GM23338 (cell line): Measurements from ENCODE around the gene CTNNA3. TPM values are rescaled to one million over a fixed set of nuclear protein-coding genes. Genes with fewer than 3 reads are reported as not detected.
A peak's percentile ranks its signal among the peaks of the same experiment; 100 is the strongest.

Experiments used
- ATAC-seq: fragments of 200-7000 bp; cut with Tn5 transposase; 3 replicates; pipeline ENCODE4 v1.9.1; 2020
- DNase-seq: peaks from one replicate; pipeline ENCODE4 v3.0.0-alpha.2; 2015; ENCODE audit warnings: low spot score
- H2AFZ ChIP-seq: fragments of 200-600 bp; sonication (generic); 2 replicates; pipeline ENCODE4 v1.8.0; 2016; ENCODE audit warnings: antibody characterized with exemption, mild to moderate bottlenecking, moderate library complexity
- H3F3A ChIP-seq: fragments of 200-600 bp; sonication (generic); replicated peaks from 2 replicates; pipeline ENCODE4 v1.8.0; 2017; ENCODE audit warnings: antibody characterized with exemption, mixed run types, low read depth
- H3K27ac ChIP-seq: fragments of 200-600 bp; sonication (generic); 2 replicates; pipeline ENCODE4 v1.6.1; 2016; ENCODE audit warnings: low read depth
- H3K27me3 ChIP-seq: fragments of 200-600 bp; sonication (generic); 2 replicates; pipeline ENCODE4 v1.8.0; 2016; ENCODE audit warnings: mild to moderate bottlenecking, mixed run types, moderate library complexity; ENCODE audit not compliant: insufficient read depth
- H3K36me3 ChIP-seq: fragments of 200-600 bp; sonication (generic); 2 replicates; pipeline ENCODE4 v1.8.0; 2016; ENCODE audit warnings: mild to moderate bottlenecking; ENCODE audit not compliant: insufficient read depth
- H3K4me1 ChIP-seq: fragments of 200-600 bp; sonication (generic); 2 replicates; pipeline ENCODE4 v1.8.0; 2016; ENCODE audit warnings: mild to moderate bottlenecking, moderate library complexity; ENCODE audit not compliant: insufficient read depth
- H3K4me2 ChIP-seq: fragments of 200-600 bp; sonication (generic); 2 replicates; pipeline ENCODE4 v1.7.1; 2017; ENCODE audit warnings: mixed run types
- H3K4me3 ChIP-seq: fragments of 200-600 bp; sonication (generic); 2 replicates; pipeline ENCODE4 v1.6.1; 2016; ENCODE audit warnings: mixed run types
- H3K79me2 ChIP-seq: fragments of 200-600 bp; sonication (generic); replicated peaks from 2 replicates; pipeline ENCODE4 v1.8.0; 2017; ENCODE audit warnings: mild to moderate bottlenecking; ENCODE audit not compliant: insufficient read depth
- H3K9me2 ChIP-seq: fragments of 200-600 bp; sonication (generic); 2 replicates; pipeline ENCODE4 v1.8.0; 2017; ENCODE audit not compliant: insufficient read depth
- H4K20me1 ChIP-seq: fragments of 200-600 bp; sonication (generic); replicated peaks from 2 replicates; pipeline ENCODE4 v1.8.0; 2017; ENCODE audit warnings: mild to moderate bottlenecking; ENCODE audit not compliant: insufficient read depth
- H3K27ac Mint-ChIP-seq: 2 replicates; pipeline ENCODE4 v1.8.0; 2020; ENCODE audit warnings: inconsistent platforms, mild to moderate bottlenecking, moderate library complexity, mixed read lengths
- H3K27me3 Mint-ChIP-seq: 3 replicates; pipeline ENCODE4 v1.8.0; 2022; ENCODE audit warnings: low read depth, mild to moderate bottlenecking, moderate library complexity, mixed read lengths, inconsistent platforms; ENCODE audit not compliant: insufficient read depth, poor library complexity
- H3K36me3 Mint-ChIP-seq: 3 replicates; pipeline ENCODE4 v1.8.0; 2021; ENCODE audit warnings: low read depth, mild to moderate bottlenecking, inconsistent platforms, moderate library complexity, mixed read lengths
- H3K4me1 Mint-ChIP-seq: 3 replicates; pipeline ENCODE4 v1.8.0; 2020; ENCODE audit warnings: mild to moderate bottlenecking, inconsistent platforms, mixed read lengths
- H3K4me3 Mint-ChIP-seq: 3 replicates; pipeline ENCODE4 v1.8.0; 2021; ENCODE audit warnings: moderate library complexity, mild to moderate bottlenecking, inconsistent platforms, mixed read lengths
- H3K9me3 Mint-ChIP-seq: 3 replicates; pipeline ENCODE4 v1.8.0; 2020; ENCODE audit warnings: moderate library complexity, mild to moderate bottlenecking, inconsistent platforms, mixed read lengths
- CREB1 ChIP-seq: fragments of 250-450 bp; sonication (Bioruptor Pico); IDR thresholded peaks from 2 replicates; pipeline ENCODE4 v1.5.0; 2020; ENCODE audit warnings: low read depth, mild to moderate bottlenecking, moderate library complexity
- EZH2 ChIP-seq: fragments of 200-600 bp; sonication (generic); IDR thresholded peaks from one replicate; pipeline ENCODE4 v1.8.0; 2017; ENCODE audit warnings: antibody characterized with exemption, mild to moderate bottlenecking, low read depth; ENCODE audit not compliant: unreplicated experiment
- EZH2phosphoT487 ChIP-seq: fragments of 200-600 bp; sonication (generic); IDR thresholded peaks from one replicate; pipeline ENCODE4 v1.8.1; 2018; ENCODE audit warnings: antibody characterized with exemption; ENCODE audit not compliant: unreplicated experiment
- JUNB ChIP-seq: IDR thresholded peaks from one replicate; pipeline ENCODE4 v1.6.1; 2016; ENCODE audit warnings: antibody characterized with exemption; ENCODE audit not compliant: unreplicated experiment
- NANOG ChIP-seq: IDR thresholded peaks from 2 replicates; pipeline ENCODE4 v1.6.1; 2016; ENCODE audit warnings: antibody characterized with exemption, borderline replicate concordance
- POLR2AphosphoS5 ChIP-seq: IDR thresholded peaks from 2 replicates; pipeline ENCODE4 v1.6.1; 2016; ENCODE audit warnings: antibody characterized with exemption, low read depth
- STAT1 ChIP-seq: IDR thresholded peaks from one replicate; pipeline ENCODE4 v1.6.1; 2016; ENCODE audit warnings: antibody characterized with exemption; ENCODE audit not compliant: unreplicated experiment
- ZNF114 ChIP-seq: fragments of 250-450 bp; sonication (Bioruptor Pico); IDR thresholded peaks from 2 replicates; pipeline ENCODE4 v1.5.0; 2020; ENCODE audit warnings: mild to moderate bottlenecking, moderate library complexity
- ZNF331 ChIP-seq: fragments of 250-450 bp; sonication (Bioruptor Pico); IDR thresholded peaks from 2 replicates; pipeline ENCODE4 v1.5.0; 2020; ENCODE audit warnings: low read depth, mild to moderate bottlenecking, moderate library complexity
- polyA plus RNA-seq: library from polyadenylated mRNA; unstranded; fragments of >200 nt; fragmentation: Nextera tagmentation; extraction: Ambion mirVana; gene quantifications from 2 replicates; pipeline ENCODE4 v1.2.1, GENCODE V29; 2016
- total RNA-seq: library from RNA; depleted of rRNA; stranded (reverse); fragments of >200 nt; shearing (Covaris generic); gene quantifications from 2 replicates; pipeline ENCODE4 v1.2.3, GENCODE V29; 2014
- TF ChIP-seq, protein P1 (sequence below), 2 experiments: fragments of 200-600 bp in 1 of 2; sonication (generic) in 1 of 2; conservative IDR thresholded peaks; 2 replicates each; pipeline versions ENCODE4 v1.5.1 to v1.6.1; 2016 to 2017; ENCODE audit warnings: antibody characterized with exemption in 2 of 2, low read depth in 2 of 2, mild to moderate bottlenecking in 2 of 2, moderate library complexity in 1 of 2
- TF ChIP-seq, protein P2 (sequence below): IDR thresholded peaks from 2 replicates; pipeline ENCODE4 v1.6.1; 2016; ENCODE audit warnings: antibody characterized with exemption
- TF ChIP-seq, protein P3 (sequence below): IDR thresholded peaks from one replicate; pipeline ENCODE4 v1.6.1; 2018; ENCODE audit warnings: antibody characterized with exemption; ENCODE audit not compliant: unreplicated experiment

CTNNA3 gene
- total and polyA plus RNA-seq, 2 experiments from 2014 or later = 0.71 to 3.3 TPM

DNA sequence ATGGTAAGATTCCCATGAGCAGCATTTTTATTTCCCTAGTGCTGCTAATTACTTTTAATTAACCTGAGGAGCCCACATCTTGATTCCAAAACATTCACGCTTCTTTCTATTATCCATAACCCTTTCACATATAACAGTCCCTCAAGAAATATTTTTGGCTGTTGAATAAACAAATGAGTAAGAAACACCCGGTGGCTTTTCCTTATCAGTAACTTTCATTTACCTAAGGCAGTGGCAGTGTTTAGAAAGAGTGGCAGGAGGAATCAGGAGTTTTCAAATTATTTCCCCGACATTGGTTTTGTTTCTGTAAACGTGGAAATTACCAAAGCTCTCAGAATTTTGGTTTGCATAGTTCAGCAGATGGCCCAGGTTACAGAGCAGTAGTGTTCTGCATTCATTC is 1785.8 kb downstream of the CTNNA3 start (continued):
- TF ChIP-seq, protein P1, sequence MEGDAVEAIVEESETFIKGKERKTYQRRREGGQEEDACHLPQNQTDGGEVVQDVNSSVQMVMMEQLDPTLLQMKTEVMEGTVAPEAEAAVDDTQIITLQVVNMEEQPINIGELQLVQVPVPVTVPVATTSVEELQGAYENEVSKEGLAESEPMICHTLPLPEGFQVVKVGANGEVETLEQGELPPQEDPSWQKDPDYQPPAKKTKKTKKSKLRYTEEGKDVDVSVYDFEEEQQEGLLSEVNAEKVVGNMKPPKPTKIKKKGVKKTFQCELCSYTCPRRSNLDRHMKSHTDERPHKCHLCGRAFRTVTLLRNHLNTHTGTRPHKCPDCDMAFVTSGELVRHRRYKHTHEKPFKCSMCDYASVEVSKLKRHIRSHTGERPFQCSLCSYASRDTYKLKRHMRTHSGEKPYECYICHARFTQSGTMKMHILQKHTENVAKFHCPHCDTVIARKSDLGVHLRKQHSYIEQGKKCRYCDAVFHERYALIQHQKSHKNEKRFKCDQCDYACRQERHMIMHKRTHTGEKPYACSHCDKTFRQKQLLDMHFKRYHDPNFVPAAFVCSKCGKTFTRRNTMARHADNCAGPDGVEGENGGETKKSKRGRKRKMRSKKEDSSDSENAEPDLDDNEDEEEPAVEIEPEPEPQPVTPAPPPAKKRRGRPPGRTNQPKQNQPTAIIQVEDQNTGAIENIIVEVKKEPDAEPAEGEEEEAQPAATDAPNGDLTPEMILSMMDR (conservative IDR thresholded peaks at IDR 0.05; ENCODE audit: low read depth in 2 of 2) = no peak
- TF ChIP-seq CREB1 (CRISPR knock-in tag) (no peak), ZNF331 (CRISPR knock-in tag) (no peak), EZH2 (no peak), STAT1 (no peak), POLR2AphosphoS5 (no peak), EZH2phosphoT487 (no peak)

DNA sequence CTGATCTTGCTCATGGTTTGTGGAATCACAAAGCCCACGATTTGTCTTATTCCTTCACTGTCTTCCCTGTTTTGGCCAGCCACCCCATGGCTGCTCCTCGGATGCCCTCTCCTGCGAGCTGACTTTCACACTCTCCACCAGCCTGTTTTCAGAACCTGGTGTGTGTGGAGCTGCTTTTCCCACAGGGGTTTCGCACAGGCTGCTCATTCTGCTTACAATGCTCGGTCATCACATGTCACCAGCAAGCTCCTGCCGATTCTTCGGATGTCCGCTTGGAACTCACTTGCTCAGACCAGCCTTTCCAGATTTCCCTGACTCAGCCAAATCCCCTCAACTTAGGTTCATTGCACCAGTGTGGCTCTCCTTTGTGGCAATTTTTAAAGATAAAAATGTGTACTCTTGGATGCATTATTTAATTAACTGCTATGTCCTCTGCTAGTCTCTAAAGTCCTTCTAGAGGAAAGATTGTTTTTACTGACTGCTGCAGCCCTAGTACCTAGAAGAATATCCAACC is 1788.7 kb downstream of the CTNNA3 start:
- no peaks in the 10 kb centered on the region for H3K4me1 ChIP-seq
- no peaks in the 10 kb centered on the region for H3K27me3 ChIP-seq
- H3K27ac ChIP-seq = no peak overlapping the region
- Mint-ChIP-seq H3K36me3 (no peaks in the 10 kb centered on the region), H3K4me3 (no peak overlapping the region), H3K27ac (no peak overlapping the region), H3K9me3 (no peaks in the 10 kb centered on the region), H3K4me1 (no peaks in the 10 kb centered on the region), H3K27me3 (no peaks in the 10 kb centered on the region)
- H3K79me2 ChIP-seq = no peaks in the 10 kb centered on the region
- 0 out of 2 replicates have a peak overlapping the region, but pooled peaks have one; percentile 14 for H2AFZ ChIP-seq
- H3K9me2 ChIP-seq = 0 out of 2 replicates have a peak, but pooled peaks cover 6% of the 10 kb centered on the region
- H3K4me3 ChIP-seq = no peak overlapping the region
- ATAC-seq (no peak), DNase-seq (no peak)
- H3F3A ChIP-seq = no peaks in the 10 kb centered on the region
- H4K20me1 ChIP-seq = no peaks in the 10 kb centered on the region
- H3K4me2 ChIP-seq = no peak overlapping the region
- no peaks in the 10 kb centered on the region for H3K36me3 ChIP-seq
- TF ChIP-seq, protein P1 (conservative IDR thresholded peaks at IDR 0.05; ENCODE audit: low read depth in 2 of 2) = no peak
- TF ChIP-seq JUNB (no peak), STAT1 (no peak), NANOG (no peak), ZNF331 (CRISPR knock-in tag) (no peak), EZH2 (no peak), ZNF114 (CRISPR knock-in tag) (no peak), POLR2AphosphoS5 (no peak), EZH2phosphoT487 (no peak), CREB1 (CRISPR knock-in tag) (no peak)
- TF ChIP-seq, protein P2, sequence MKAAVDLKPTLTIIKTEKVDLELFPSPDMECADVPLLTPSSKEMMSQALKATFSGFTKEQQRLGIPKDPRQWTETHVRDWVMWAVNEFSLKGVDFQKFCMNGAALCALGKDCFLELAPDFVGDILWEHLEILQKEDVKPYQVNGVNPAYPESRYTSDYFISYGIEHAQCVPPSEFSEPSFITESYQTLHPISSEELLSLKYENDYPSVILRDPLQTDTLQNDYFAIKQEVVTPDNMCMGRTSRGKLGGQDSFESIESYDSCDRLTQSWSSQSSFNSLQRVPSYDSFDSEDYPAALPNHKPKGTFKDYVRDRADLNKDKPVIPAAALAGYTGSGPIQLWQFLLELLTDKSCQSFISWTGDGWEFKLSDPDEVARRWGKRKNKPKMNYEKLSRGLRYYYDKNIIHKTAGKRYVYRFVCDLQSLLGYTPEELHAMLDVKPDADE = no peak
- TF ChIP-seq, protein P3, sequence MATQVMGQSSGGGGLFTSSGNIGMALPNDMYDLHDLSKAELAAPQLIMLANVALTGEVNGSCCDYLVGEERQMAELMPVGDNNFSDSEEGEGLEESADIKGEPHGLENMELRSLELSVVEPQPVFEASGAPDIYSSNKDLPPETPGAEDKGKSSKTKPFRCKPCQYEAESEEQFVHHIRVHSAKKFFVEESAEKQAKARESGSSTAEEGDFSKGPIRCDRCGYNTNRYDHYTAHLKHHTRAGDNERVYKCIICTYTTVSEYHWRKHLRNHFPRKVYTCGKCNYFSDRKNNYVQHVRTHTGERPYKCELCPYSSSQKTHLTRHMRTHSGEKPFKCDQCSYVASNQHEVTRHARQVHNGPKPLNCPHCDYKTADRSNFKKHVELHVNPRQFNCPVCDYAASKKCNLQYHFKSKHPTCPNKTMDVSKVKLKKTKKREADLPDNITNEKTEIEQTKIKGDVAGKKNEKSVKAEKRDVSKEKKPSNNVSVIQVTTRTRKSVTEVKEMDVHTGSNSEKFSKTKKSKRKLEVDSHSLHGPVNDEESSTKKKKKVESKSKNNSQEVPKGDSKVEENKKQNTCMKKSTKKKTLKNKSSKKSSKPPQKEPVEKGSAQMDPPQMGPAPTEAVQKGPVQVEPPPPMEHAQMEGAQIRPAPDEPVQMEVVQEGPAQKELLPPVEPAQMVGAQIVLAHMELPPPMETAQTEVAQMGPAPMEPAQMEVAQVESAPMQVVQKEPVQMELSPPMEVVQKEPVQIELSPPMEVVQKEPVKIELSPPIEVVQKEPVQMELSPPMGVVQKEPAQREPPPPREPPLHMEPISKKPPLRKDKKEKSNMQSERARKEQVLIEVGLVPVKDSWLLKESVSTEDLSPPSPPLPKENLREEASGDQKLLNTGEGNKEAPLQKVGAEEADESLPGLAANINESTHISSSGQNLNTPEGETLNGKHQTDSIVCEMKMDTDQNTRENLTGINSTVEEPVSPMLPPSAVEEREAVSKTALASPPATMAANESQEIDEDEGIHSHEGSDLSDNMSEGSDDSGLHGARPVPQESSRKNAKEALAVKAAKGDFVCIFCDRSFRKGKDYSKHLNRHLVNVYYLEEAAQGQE = no peak
